ENCODE measurements around the gene SLC19A1.

Gene SLC19A1

DNA sequence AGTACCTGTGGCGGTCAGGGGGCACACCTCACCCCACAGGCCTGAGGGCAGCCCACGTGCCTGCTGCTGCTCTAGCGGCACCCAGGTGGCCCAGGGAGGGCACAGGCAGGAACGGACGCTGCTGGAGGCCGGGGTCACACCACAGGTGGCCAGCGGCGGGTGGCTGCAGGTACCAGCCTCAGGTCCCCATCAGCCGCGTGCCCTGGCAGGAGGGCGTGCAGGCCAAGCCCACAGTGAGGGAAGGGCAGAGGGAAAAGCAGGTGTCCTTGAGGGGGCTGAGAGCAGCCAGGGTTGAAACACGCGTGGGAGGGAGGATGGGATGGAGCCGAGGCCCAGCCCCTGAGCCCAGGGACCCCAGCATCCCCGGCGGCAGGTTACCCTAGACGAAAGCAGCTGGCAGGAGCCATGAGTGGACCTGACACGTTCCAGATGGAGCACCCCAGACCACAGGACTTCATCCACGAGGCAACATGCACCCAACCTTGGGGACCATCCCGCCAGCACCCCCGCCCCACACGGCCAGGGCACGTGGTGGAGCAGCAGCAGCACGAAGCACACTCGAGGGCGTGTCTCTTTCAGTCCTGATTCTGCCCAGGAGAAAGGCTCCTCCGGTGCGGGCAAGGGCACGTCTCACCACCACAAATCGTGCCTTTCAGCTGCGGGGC, 3.7 kb downstream of the SLC19A1 start:
- H3K4me2 ChIP-seq (ENCODE audit: low read length) = no peak overlapping the region
- H2BK5ac ChIP-seq (ENCODE audit: low read length) = no peak overlapping the region
- no peak overlapping the region for H3K4me3 ChIP-seq (ENCODE audit: low read length)
- no peak overlapping the region for H3K9ac ChIP-seq (ENCODE audit: low read length)
- H4K5ac ChIP-seq (ENCODE audit: low read length) = no peak overlapping the region
- H3K36me3 ChIP-seq (ENCODE audit: control insufficient read depth, insufficient read depth, low read length) = no peaks in the 10 kb centered on the region
- H3K79me1 ChIP-seq (ENCODE audit: low read length) = peaks cover 4% of the 10 kb centered on the region
- H2BK120ac ChIP-seq (ENCODE audit: low read depth, low read length) = no peak overlapping the region
- whole genome bisulfite sequencing (ENCODE audit: extremely low coverage, insufficient coverage, low lambda C conversion rate) = no CpG with 5 or more reads among the region's 31 CpGs
- H3K79me2 ChIP-seq (ENCODE audit: control insufficient read depth, insufficient read depth, low read length) = peaks cover 18% of the 10 kb centered on the region
- H3K4me1 ChIP-seq (ENCODE audit: control insufficient read depth, low read depth, low read length) = peaks cover 2% of the 10 kb centered on the region
- no peak for DNase-seq
- no peak overlapping the region for H2AK5ac ChIP-seq (ENCODE audit: low read length)
- H3K27me3 ChIP-seq (ENCODE audit: insufficient read depth, low read length, poor library complexity) = no peaks in the 10 kb centered on the region
- no peak overlapping the region for H2BK15ac ChIP-seq (replicated peaks; ENCODE audit: low read depth)
- H4K8ac ChIP-seq (ENCODE audit: low read depth, low read length) = no peak overlapping the region
- no peak overlapping the region for H3K27ac ChIP-seq (ENCODE audit: low read depth, low read length)
- H3K23ac ChIP-seq (ENCODE audit: low read length) = no peak overlapping the region
- H3K56ac ChIP-seq (ENCODE audit: low read length) = no peak overlapping the region
- no peak overlapping the region for H3K4ac ChIP-seq (ENCODE audit: low read depth, low read length)
- no peak overlapping the region for H3K18ac ChIP-seq (ENCODE audit: low read length)

- Histone ChIP-seq H3K79me2 (ENCODE audit: control insufficient read depth, insufficient read depth, low read length) (peaks cover 18% of the 10 kb centered on the region), H3K36me3 (ENCODE audit: control insufficient read depth, insufficient read depth, low read length) (no peaks in the 10 kb centered on the region)
- no CpG with 5 or more reads among the region's 27 CpGs for WGBS (ENCODE audit: extremely low coverage, insufficient coverage, low lambda C conversion rate)
Observed at GRCh38 chr21:45537746-45538291, 4.4 kb downstream of the SLC19A1 start.

DNA sequence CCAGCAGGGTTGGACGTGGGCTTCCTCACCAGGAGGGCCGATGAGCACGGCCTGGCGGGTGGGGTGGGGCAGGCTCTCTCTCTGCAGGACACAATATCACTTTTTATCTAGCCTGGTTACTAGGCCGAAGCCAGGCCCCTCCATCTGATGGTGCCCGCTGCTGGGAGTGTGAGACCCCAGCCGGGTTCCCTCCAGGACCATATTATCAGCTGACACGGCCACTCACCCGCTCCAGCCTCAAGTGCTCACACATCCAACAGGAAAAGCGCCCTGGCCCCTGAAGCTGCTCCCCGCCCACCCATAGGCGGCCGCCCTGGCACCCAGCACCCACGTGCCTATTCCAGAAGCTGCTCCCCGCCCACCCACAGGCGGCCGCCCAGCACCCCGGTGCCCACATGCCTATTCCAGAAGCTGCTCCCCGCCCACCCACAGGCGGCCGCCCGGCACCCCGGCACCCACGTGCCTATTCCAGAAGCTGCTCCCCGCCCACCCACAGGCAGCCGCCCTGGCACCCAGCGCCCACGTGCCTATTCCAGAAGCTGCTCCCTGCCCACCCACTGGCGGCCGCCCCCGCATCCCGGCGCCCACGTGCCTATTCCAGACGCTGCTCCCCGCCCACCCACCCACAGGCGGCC, 5.0 kb downstream of the SLC19A1 start:
- H3K79me1 ChIP-seq (ENCODE audit: low read length) = peaks cover 6% of the 10 kb centered on the region
- H2AK5ac ChIP-seq (ENCODE audit: low read length) = no peak overlapping the region
- no peak overlapping the region for H3K27ac ChIP-seq (ENCODE audit: low read depth, low read length)
- no peak for DNase-seq
- H3K9ac ChIP-seq (ENCODE audit: low read length) = no peak overlapping the region
- no peak overlapping the region for H2BK120ac ChIP-seq (ENCODE audit: low read depth, low read length)
- H3K27me3 ChIP-seq (ENCODE audit: insufficient read depth, low read length, poor library complexity) = no peaks in the 10 kb centered on the region
- H4K5ac ChIP-seq (ENCODE audit: low read length) = no peak overlapping the region
- peaks cover 18% of the 10 kb centered on the region for H3K79me2 ChIP-seq (ENCODE audit: control insufficient read depth, insufficient read depth, low read length)
- peaks cover 2% of the 10 kb centered on the region for H3K4me1 ChIP-seq (ENCODE audit: control insufficient read depth, low read depth, low read length)
- H3K4ac ChIP-seq (ENCODE audit: low read depth, low read length) = no peak overlapping the region
- H3K56ac ChIP-seq (ENCODE audit: low read length) = no peak overlapping the region
- no peak overlapping the region for H2BK15ac ChIP-seq (replicated peaks; ENCODE audit: low read depth)
- H3K18ac ChIP-seq (ENCODE audit: low read length) = no peak overlapping the region
- H3K36me3 ChIP-seq (ENCODE audit: control insufficient read depth, insufficient read depth, low read length) = no peaks in the 10 kb centered on the region
- H4K8ac ChIP-seq (ENCODE audit: low read depth, low read length) = no peak overlapping the region
- no peak overlapping the region for H3K23ac ChIP-seq (ENCODE audit: low read length)
- no CpG with 5 or more reads among the region's 37 CpGs for WGBS (ENCODE audit: extremely low coverage, insufficient coverage, low lambda C conversion rate)
- H3K4me2 ChIP-seq (ENCODE audit: low read length) = no peak overlapping the region
- H3K4me3 ChIP-seq (ENCODE audit: low read length) = no peak overlapping the region
- no peak overlapping the region for H2BK5ac ChIP-seq (ENCODE audit: low read length)

More at GRCh38 chr21:45537746-45538291, 4.4 kb downstream of the SLC19A1 start:
- Histone ChIP-seq H4K5ac (ENCODE audit: low read length) (no peak overlapping the region), H3K9ac (ENCODE audit: low read length) (no peak overlapping the region), H2BK120ac (ENCODE audit: low read depth, low read length) (no peak overlapping the region), H2AK5ac (ENCODE audit: low read length) (no peak overlapping the region), H2BK5ac (ENCODE audit: low read length) (no peak overlapping the region), H3K18ac (ENCODE audit: low read length) (no peak overlapping the region), H3K27ac (ENCODE audit: low read depth, low read length) (no peak overlapping the region), H3K4me1 (ENCODE audit: control insufficient read depth, low read depth, low read length) (peaks cover 2% of the 10 kb centered on the region), H3K27me3 (ENCODE audit: insufficient read depth, low read length, poor library complexity) (no peaks in the 10 kb centered on the region), H2BK15ac (replicated peaks; ENCODE audit: low read depth) (no peak overlapping the region), H3K23ac (ENCODE audit: low read length) (no peak overlapping the region), H3K4me2 (ENCODE audit: low read length) (no peak overlapping the region), H3K56ac (ENCODE audit: low read length) (no peak overlapping the region), H3K4ac (ENCODE audit: low read depth, low read length) (no peak overlapping the region), H3K79me1 (ENCODE audit: low read length) (peaks cover 6% of the 10 kb centered on the region), H4K8ac (ENCODE audit: low read depth, low read length) (no peak overlapping the region), H3K4me3 (ENCODE audit: low read length) (no peak overlapping the region)
- no peak for DNase-seq

GRCh38 chr21:45536301-45537081, 5.7 kb downstream of the SLC19A1 start:
- Histone ChIP-seq H3K36me3 (ENCODE audit: control insufficient read depth, insufficient read depth, low read length) (no peaks in the 10 kb centered on the region), H2BK15ac (replicated peaks; ENCODE audit: low read depth) (no peak overlapping the region), H3K27ac (ENCODE audit: low read depth, low read length) (no peak overlapping the region), H3K4me1 (ENCODE audit: control insufficient read depth, low read depth, low read length) (peaks cover 2% of the 10 kb centered on the region), H3K9ac (ENCODE audit: low read length) (no peak overlapping the region), H3K79me1 (ENCODE audit: low read length) (peaks cover 6% of the 10 kb centered on the region), H2BK120ac (ENCODE audit: low read depth, low read length) (no peak overlapping the region), H3K18ac (ENCODE audit: low read length) (no peak overlapping the region), H3K4me3 (ENCODE audit: low read length) (no peak overlapping the region), H3K56ac (ENCODE audit: low read length) (no peak overlapping the region), H3K79me2 (ENCODE audit: control insufficient read depth, insufficient read depth, low read length) (peaks cover 17% of the 10 kb centered on the region), H2AK5ac (ENCODE audit: low read length) (no peak overlapping the region), H3K27me3 (ENCODE audit: insufficient read depth, low read length, poor library complexity) (no peaks in the 10 kb centered on the region), H3K23ac (ENCODE audit: low read length) (no peak overlapping the region), H3K4ac (ENCODE audit: low read depth, low read length) (no peak overlapping the region), H3K4me2 (ENCODE audit: low read length) (no peak overlapping the region), H2BK5ac (ENCODE audit: low read length) (no peak overlapping the region), H4K8ac (ENCODE audit: low read depth, low read length) (no peak overlapping the region), H4K5ac (ENCODE audit: low read length) (no peak overlapping the region)
- DNase-seq = no peak
- no CpG with 5 or more reads among the region's 31 CpGs for WGBS (ENCODE audit: extremely low coverage, insufficient coverage, low lambda C conversion rate)

DNA sequence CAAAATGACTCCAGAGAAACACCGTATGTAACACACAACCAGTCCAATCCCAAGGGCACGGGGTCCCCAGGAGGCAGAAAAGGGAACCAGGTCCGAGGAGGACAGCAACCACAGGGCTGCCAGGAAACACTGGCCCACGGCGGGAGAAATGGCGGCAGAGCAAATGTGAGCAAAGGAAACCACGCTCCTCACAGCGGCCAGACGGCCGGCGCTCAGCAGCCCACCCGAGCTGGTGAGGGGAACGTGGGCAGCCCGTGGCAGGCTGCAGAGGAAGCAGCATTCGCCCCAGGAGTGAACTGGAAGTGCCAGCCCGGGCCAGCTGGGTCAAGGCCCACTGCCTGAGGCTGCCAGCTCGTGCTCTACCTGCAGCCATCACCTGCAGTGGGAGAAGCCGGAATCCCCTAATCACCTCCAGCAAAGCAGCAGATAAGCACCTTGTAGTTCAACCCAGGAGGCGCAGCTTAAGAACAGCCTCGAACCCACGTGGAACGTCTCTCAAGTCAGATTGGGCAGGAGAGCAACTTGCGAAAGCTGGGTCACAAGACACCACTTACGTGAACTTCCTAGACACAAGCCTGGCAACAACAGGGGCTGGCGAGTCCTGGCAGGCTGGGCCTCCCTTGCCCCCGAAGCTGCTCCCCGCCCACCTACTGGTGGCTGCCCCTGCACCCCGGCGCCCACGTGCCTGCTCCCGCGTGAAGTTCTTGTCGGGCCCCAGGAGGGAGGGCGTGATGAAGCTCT, 6.7 kb downstream of the SLC19A1 start:
- H3K27ac ChIP-seq (ENCODE audit: low read depth, low read length) = no peak overlapping the region
- WGBS (ENCODE audit: extremely low coverage, insufficient coverage, low lambda C conversion rate) = no CpG with 5 or more reads among the region's 34 CpGs

More for the DNA sequence above, 6.7 kb downstream of the SLC19A1 start:
- Histone ChIP-seq H4K8ac (ENCODE audit: low read depth, low read length) (no peak overlapping the region), H3K18ac (ENCODE audit: low read length) (no peak overlapping the region), H3K4me1 (ENCODE audit: control insufficient read depth, low read depth, low read length) (no peaks in the 10 kb centered on the region), H2AK5ac (ENCODE audit: low read length) (no peak overlapping the region), H2BK5ac (ENCODE audit: low read length) (no peak overlapping the region), H3K79me1 (ENCODE audit: low read length) (peaks cover 5% of the 10 kb centered on the region), H3K4ac (ENCODE audit: low read depth, low read length) (no peak overlapping the region), H4K5ac (ENCODE audit: low read length) (no peak overlapping the region), H3K4me2 (ENCODE audit: low read length) (no peak overlapping the region), H2BK120ac (ENCODE audit: low read depth, low read length) (no peak overlapping the region), H3K79me2 (ENCODE audit: control insufficient read depth, insufficient read depth, low read length) (peaks cover 10% of the 10 kb centered on the region), H3K56ac (ENCODE audit: low read length) (no peak overlapping the region), H3K36me3 (ENCODE audit: control insufficient read depth, insufficient read depth, low read length) (no peaks in the 10 kb centered on the region), H2BK15ac (replicated peaks; ENCODE audit: low read depth) (no peak overlapping the region), H3K4me3 (ENCODE audit: low read length) (no peak overlapping the region), H3K23ac (ENCODE audit: low read length) (no peak overlapping the region), H3K9ac (ENCODE audit: low read length) (no peak overlapping the region), H3K27me3 (ENCODE audit: insufficient read depth, low read length, poor library complexity) (no peaks in the 10 kb centered on the region)
- DNase-seq = no peak
